ENCODE data around the gene ALOX12B. TPM values are rescaled to one million over a fixed set of nuclear protein-coding genes. Genes with fewer than 3 reads are reported as not detected.

The ALOX12B gene
- polyA plus RNA-seq, 2 of the 4 experiments (the other 2 are of a cell fraction), result 0.63 to 1.0 TPM

DNA sequence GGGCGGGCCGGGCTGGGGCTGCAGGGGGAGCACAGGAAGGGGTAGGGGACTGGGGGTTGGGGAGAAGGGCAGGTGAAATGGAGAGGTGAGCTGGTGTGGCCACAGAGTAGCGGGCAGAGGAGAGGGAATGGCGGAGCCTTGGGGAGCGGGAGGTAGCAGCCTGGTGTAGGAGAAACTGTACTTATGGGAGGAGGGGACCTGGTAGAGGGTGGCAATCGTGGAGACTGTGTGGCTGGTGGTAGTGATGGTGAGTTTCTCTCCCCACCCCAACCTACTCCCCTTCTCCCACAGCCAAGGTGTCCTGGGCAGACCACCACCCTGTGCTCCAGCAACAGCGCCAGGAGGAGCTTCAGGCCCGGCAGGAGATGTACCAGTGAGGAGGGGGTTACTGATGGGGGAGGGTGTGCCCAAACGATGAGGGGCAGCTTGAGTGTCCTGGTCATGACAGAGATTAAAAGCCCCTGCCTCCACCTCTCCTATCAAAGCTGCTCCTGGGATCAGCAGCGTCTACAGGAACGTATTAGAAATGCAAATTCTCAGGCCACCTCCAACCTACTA lies 47.8 kb downstream of the ALOX12B start (continued):
- TF ChIP-seq PHF8 (IDR thresholded peaks at IDR 0.05; ENCODE audit: borderline replicate concordance, low read depth) (no peak), CHD2 (IDR thresholded peaks at IDR 0.05; ENCODE audit: low read length, partially characterized antibody) (no peak), CEBPB (IDR thresholded peaks at IDR 0.05) (no peak), NPAS2 (CRISPR knock-in tag; IDR thresholded peaks at IDR 0.05; ENCODE audit: borderline replicate concordance) (no peak)

DNA sequence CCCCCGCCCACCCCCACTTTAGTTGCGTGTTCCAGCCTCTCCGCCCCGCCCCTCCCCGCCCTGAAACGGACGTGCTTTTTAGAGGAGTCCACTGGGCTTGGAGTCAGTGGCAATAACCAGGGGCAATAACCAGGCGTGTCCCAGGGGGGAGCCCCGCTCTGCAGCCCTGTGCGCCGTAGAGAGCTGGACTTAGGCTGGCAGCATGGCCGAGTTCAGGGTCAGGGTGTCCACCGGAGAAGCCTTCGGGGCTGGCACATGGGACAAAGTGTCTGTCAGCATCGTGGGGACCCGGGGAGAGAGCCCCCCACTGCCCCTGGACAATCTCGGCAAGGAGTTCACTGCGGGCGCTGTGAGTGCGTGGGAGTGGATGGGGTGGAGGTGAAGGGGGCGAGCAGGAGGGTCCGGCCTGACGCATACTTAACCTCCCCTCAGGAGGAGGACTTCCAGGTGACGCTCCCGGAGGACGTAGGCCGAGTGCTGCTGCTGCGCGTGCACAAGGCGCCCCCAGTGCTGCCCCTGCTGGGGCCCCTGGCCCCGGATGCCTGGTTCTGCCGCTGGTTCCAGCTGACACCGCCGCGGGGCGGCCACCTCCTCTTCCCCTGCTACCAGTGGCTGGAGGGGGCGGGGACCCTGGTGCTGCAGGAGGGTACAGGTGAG lies 48.4 kb downstream of the ALOX12B start, which contains the start of gene ALOX15B:
Gene ALOX15B, plus strand, starts transcription at position 106 of the 657 bp plus-strand sequence. Its CDS starts 97 bp downstream, at position 203.
- Histone ChIP-seq H3K4me1 (no peaks in the 10 kb centered on the region), H3K9me3 (no peaks in the 10 kb centered on the region), H3K4me2 (no peak within 1 kb of the TSS), H3K4me3 (no peak within 1 kb of the TSS), H3K27ac (no peak within 1 kb of the TSS; a peak in 1 of 6 replicates)
- no peak for DNase-seq (ENCODE audit: low read depth in 1 of 2, low spot score in 1 of 2)
- 84% methylated on average over 20 of the region's 37 CpGs for WGBS (ENCODE audit: missing lambda C conversion rate)
- no peak for FAIRE-seq
- ChIA-PET POLR2A (no interaction called here), CTCF (interaction anchor here (1.0 to 11.7 kb wide), 11 partner anchors 10 to 296 kb away, joined by 3 to 229 read pairs (median 41); partner anchors contain the start of gene RNF227)
- TF ChIP-seq MAFK (IDR thresholded peaks at IDR 0.05; ENCODE audit: partially characterized antibody), result no peak
- TF ChIP-seq SREBF2 (IDR thresholded peaks at IDR 0.05), result no peak
- no peak for TF ChIP-seq HOXA7 (CRISPR knock-in tag; IDR thresholded peaks at IDR 0.05)
- TF ChIP-seq TP53 (CRISPR knock-in tag; IDR thresholded peaks at IDR 0.05), result no peak
- no peak for TF ChIP-seq NPAS2 (CRISPR knock-in tag; IDR thresholded peaks at IDR 0.05; ENCODE audit: borderline replicate concordance)
- no peak for TF ChIP-seq SMC3 (IDR thresholded peaks at IDR 0.05)
- TF ChIP-seq ZSCAN20 (CRISPR knock-in tag; IDR thresholded peaks at IDR 0.05), result no peak
- TF ChIP-seq, protein P1, sequence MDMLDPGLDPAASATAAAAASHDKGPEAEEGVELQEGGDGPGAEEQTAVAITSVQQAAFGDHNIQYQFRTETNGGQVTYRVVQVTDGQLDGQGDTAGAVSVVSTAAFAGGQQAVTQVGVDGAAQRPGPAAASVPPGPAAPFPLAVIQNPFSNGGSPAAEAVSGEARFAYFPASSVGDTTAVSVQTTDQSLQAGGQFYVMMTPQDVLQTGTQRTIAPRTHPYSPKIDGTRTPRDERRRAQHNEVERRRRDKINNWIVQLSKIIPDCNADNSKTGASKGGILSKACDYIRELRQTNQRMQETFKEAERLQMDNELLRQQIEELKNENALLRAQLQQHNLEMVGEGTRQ (IDR thresholded peaks at IDR 0.05), result no peak
- TF ChIP-seq, protein P2, sequence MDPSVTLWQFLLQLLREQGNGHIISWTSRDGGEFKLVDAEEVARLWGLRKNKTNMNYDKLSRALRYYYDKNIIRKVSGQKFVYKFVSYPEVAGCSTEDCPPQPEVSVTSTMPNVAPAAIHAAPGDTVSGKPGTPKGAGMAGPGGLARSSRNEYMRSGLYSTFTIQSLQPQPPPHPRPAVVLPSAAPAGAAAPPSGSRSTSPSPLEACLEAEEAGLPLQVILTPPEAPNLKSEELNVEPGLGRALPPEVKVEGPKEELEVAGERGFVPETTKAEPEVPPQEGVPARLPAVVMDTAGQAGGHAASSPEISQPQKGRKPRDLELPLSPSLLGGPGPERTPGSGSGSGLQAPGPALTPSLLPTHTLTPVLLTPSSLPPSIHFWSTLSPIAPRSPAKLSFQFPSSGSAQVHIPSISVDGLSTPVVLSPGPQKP (IDR thresholded peaks at IDR 0.05; ENCODE audit: low read depth, low read length), result no peak
- no peak for TF ChIP-seq HOXB13 (CRISPR knock-in tag; IDR thresholded peaks at IDR 0.05; ENCODE audit: low read depth)
- TF ChIP-seq KDM5A (IDR thresholded peaks at IDR 0.05), result no peak
- TF ChIP-seq, protein P3, sequence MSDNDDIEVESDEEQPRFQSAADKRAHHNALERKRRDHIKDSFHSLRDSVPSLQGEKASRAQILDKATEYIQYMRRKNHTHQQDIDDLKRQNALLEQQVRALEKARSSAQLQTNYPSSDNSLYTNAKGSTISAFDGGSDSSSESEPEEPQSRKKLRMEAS (IDR thresholded peaks at IDR 0.05), result no peak
- no peak for TF ChIP-seq JUNB (IDR thresholded peaks at IDR 0.05)
- ATAC-seq, result no peak

DNA sequence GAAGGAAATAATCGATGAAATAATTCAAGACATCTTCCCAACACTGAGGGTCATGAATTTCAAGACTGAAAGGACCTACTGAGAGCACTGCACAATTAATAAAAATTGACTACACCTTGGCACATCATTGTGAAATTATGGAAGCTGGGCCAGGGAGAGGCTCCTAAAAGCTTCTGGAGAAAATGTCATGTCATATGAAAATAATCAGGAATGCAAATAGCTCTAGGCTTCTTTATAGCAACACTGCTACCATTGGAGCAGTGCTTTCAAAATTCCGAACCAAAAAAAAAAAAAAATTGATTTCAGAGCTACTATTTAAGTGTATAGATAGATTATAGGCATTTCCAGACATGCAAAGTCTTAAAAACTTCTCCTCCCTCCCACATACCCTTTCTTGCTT lies 55.1 kb downstream of the ALOX12B start:
- DNase-seq (ENCODE audit: low read depth in 1 of 2, low spot score in 1 of 2) (no peak), FAIRE-seq (no peak), ATAC-seq (no peak)
- WGBS (ENCODE audit: missing lambda C conversion rate), result 51% methylated on average over 2 of the region's 2 CpGs
- ChIA-PET POLR2A (no interaction called here), CTCF (interaction anchor here (1.1 to 10.2 kb wide), 9 partner anchors 10 to 170 kb away, joined by 3 to 105 read pairs (median 6); no protein-coding TSS in a partner anchor)
- Histone ChIP-seq H3K9me3 (0 out of 3 replicates have a peak, but pooled peaks cover 2% of the 10 kb centered on the region), H3K4me3 (no peak overlapping the region), H3K27ac (no peak overlapping the region), H3K4me1 (peaks cover 7% of the 10 kb centered on the region; the same call in 2 of the 3 replicates), H3K4me2 (no peak overlapping the region)
- TF ChIP-seq ESRRA (IDR thresholded peaks at IDR 0.05; ENCODE audit: borderline replicate concordance, low read length) (no peak), NFE2L2 (conservative IDR thresholded peaks at IDR 0.05; ENCODE audit: low read length) (no peak), CHD4 (IDR thresholded peaks at IDR 0.05; ENCODE audit: borderline replicate concordance) (no peak), ZFP36 (IDR thresholded peaks at IDR 0.05; ENCODE audit: borderline replicate concordance, partially characterized antibody) (no peak), RARB (CRISPR knock-in tag; IDR thresholded peaks at IDR 0.05) (no peak), FOSB (CRISPR knock-in tag; IDR thresholded peaks at IDR 0.05) (no peak), ZC3H11A (IDR thresholded peaks at IDR 0.05) (no peak), CEBPB (IDR thresholded peaks at IDR 0.05) (no peak), HOXB13 (CRISPR knock-in tag; IDR thresholded peaks at IDR 0.05; ENCODE audit: low read depth) (no peak), HOXA7 (CRISPR knock-in tag; IDR thresholded peaks at IDR 0.05) (no peak), NPAS2 (CRISPR knock-in tag; IDR thresholded peaks at IDR 0.05; ENCODE audit: borderline replicate concordance) (no peak)
- TF ChIP-seq, protein P4, sequence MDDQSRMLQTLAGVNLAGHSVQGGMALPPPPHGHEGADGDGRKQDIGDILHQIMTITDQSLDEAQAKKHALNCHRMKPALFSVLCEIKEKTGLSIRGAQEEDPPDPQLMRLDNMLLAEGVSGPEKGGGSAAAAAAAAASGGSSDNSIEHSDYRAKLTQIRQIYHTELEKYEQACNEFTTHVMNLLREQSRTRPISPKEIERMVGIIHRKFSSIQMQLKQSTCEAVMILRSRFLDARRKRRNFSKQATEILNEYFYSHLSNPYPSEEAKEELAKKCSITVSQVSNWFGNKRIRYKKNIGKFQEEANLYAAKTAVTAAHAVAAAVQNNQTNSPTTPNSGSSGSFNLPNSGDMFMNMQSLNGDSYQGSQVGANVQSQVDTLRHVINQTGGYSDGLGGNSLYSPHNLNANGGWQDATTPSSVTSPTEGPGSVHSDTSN (IDR thresholded peaks at IDR 0.05), result no peak
- TF ChIP-seq, protein P5, sequence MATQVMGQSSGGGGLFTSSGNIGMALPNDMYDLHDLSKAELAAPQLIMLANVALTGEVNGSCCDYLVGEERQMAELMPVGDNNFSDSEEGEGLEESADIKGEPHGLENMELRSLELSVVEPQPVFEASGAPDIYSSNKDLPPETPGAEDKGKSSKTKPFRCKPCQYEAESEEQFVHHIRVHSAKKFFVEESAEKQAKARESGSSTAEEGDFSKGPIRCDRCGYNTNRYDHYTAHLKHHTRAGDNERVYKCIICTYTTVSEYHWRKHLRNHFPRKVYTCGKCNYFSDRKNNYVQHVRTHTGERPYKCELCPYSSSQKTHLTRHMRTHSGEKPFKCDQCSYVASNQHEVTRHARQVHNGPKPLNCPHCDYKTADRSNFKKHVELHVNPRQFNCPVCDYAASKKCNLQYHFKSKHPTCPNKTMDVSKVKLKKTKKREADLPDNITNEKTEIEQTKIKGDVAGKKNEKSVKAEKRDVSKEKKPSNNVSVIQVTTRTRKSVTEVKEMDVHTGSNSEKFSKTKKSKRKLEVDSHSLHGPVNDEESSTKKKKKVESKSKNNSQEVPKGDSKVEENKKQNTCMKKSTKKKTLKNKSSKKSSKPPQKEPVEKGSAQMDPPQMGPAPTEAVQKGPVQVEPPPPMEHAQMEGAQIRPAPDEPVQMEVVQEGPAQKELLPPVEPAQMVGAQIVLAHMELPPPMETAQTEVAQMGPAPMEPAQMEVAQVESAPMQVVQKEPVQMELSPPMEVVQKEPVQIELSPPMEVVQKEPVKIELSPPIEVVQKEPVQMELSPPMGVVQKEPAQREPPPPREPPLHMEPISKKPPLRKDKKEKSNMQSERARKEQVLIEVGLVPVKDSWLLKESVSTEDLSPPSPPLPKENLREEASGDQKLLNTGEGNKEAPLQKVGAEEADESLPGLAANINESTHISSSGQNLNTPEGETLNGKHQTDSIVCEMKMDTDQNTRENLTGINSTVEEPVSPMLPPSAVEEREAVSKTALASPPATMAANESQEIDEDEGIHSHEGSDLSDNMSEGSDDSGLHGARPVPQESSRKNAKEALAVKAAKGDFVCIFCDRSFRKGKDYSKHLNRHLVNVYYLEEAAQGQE (IDR thresholded peaks at IDR 0.05), result no peak
